ENCODE data around the gene ZIC4.

Gene ZIC4

GRCh38 chr3:147404000-147404799 is 2.1 kb downstream of the ZIC4 start:
- DNase-seq = no peak

- no peak for DNase-seq
Measured at GRCh38 chr3:147403511-147403910, 2.8 kb downstream of the ZIC4 start.

GRCh38 chr3:147402159-147402558 is 4.2 kb downstream of the ZIC4 start:
- DNase-seq = no peak

GRCh38 chr3:147401421-147401820 is 4.9 kb downstream of the ZIC4 start:
- no peak for DNase-seq

GRCh38 chr3:147400999-147401398 is 5.3 kb downstream of the ZIC4 start:
- DNase-seq = no peak

GRCh38 chr3:147400111-147400510 is 6.2 kb downstream of the ZIC4 start:
- DNase-seq = no peak

- DNase-seq = no peak
Measured at GRCh38 chr3:147398813-147399534, 7.4 kb downstream of the ZIC4 start.

GRCh38 chr3:147397875-147398812 is 8.2 kb downstream of the ZIC4 start:
- no peak for DNase-seq

- no peak for DNase-seq
Measured at GRCh38 chr3:147397155-147397874, 9.0 kb downstream of the ZIC4 start.

GRCh38 chr3:147396712-147397046 is 9.7 kb downstream of the ZIC4 start:
- no peak for DNase-seq

- DNase-seq = no peak
Measured at GRCh38 chr3:147395899-147396711, 10.2 kb downstream of the ZIC4 start.

- DNase-seq = no peak
Measured at GRCh38 chr3:147394884-147395225, 11.5 kb downstream of the ZIC4 start.

GRCh38 chr3:147393943-147394883 is 12.1 kb downstream of the ZIC4 start:
- DNase-seq = no peak

- DNase-seq = no peak
Measured at GRCh38 chr3:147393261-147393942, 12.9 kb downstream of the ZIC4 start.

- no peak for DNase-seq
Measured at GRCh38 chr3:147392625-147392946, 13.8 kb downstream of the ZIC4 start.

- DNase-seq = no peak
Measured at GRCh38 chr3:147391781-147392624, 14.3 kb downstream of the ZIC4 start.

GRCh38 chr3:147390589-147391569 is 15.5 kb downstream of the ZIC4 start:
- DNase-seq = no peak

GRCh38 chr3:147389717-147390116 is 16.6 kb downstream of the ZIC4 start:
- DNase-seq = no peak
